K562 (cell line): ENCODE measurements around the gene MYCL. TPM values are rescaled to one million over a fixed set of nuclear protein-coding genes. Genes with fewer than 3 reads are reported as not detected.

ENCODE experiments used
- ATAC-seq: fragments of 200-7000 bp; cut with Tn5 transposase; 3 replicates; pipeline ENCODE4 v1.9.1; 2020; ENCODE audit warnings: moderate library complexity
- BruUV-seq: library from RNA; stranded (reverse); fragments of 400-500 nt; replicated peaks from 2 replicates; lab custom pipeline; 2021; lab: Mats Ljungman, UMichigan
- CTCF ChIA-PET: fragments of 300-600 bp; formaldehyde crosslinking; extraction: SDS; loops from one replicate; lab custom pipeline; 2021; ENCODE audit warnings: low intra/inter-chr PET ratio; lab: Yijun Ruan, JAX
- POLR2A ChIA-PET: fragments of 300-600, 350-650 bp; sonication (Branson Sonifier 250); formaldehyde crosslinking; extraction: SDS; loops from one replicate; lab custom pipeline; 2021; ENCODE audit warnings: antibody characterized with exemption, inconsistent platforms; lab: Yijun Ruan, JAX
- DNase-seq, 4 experiments: peaks; one replicate each; pipeline versions ENCODE4 v3.0.0 to v3.0.0-alpha.2; 2011 to 2018; ENCODE audit warnings: low spot score in 3 of 4, mixed read lengths in 3 of 4; ENCODE audit errors: extremely low read depth in 1 of 4
- FAIRE-seq: peaks from 2 replicates; lab custom pipeline; 2011; peaks lifted over from hg19 to GRCh38; lab: Jason Lieb, UNC
- H2AFZ ChIP-seq: 2 replicates; pipeline ENCODE4 v1.6.0; 2011; ENCODE audit warnings: low read depth, low read length, control low read depth, inconsistent platforms
- H3K27ac ChIP-seq: fragments of 200-600 bp; 3 replicates; pipeline ENCODE4 v1.8.0; 2011; ENCODE audit warnings: low read depth, mild to moderate bottlenecking, control low read depth, inconsistent platforms, low read length, moderate library complexity, mixed read lengths; ENCODE audit errors: extremely low read depth
- H3K27me3 ChIP-seq, 2 experiments: fragments of 300-600 bp in 1 of 2; 2 replicates in 1 of 2; 3 replicates in 1 of 2; pipeline versions ENCODE4 v1.6.0 to v1.8.0; 2011; ENCODE audit warnings: inconsistent platforms in 2 of 2, low read length in 2 of 2, mild to moderate bottlenecking in 1 of 2, mixed read lengths in 1 of 2, moderate library complexity in 1 of 2; ENCODE audit not compliant: control insufficient read depth in 2 of 2, insufficient read depth in 2 of 2
- H3K36me3 ChIP-seq: fragments of 300-600 bp; 3 replicates; pipeline ENCODE4 v1.8.0; 2011; ENCODE audit warnings: mild to moderate bottlenecking, low read length, inconsistent platforms; ENCODE audit not compliant: control insufficient read depth, insufficient read depth
- H3K4me1 ChIP-seq, 2 experiments: fragments of 200-600 bp in 1 of 2; replicated peaks in 1 of 2; 2 replicates in 1 of 2; 3 replicates in 1 of 2; pipeline versions ENCODE4 v1.5.1 to v1.8.0; 2011; ENCODE audit warnings: inconsistent platforms in 2 of 2, low read length in 2 of 2, mild to moderate bottlenecking in 1 of 2, mixed read lengths in 1 of 2, moderate library complexity in 1 of 2; ENCODE audit not compliant: control insufficient read depth in 2 of 2, insufficient read depth in 2 of 2
- H3K4me2 ChIP-seq: 2 replicates; pipeline ENCODE4 v1.6.1; 2011; ENCODE audit warnings: low read length, control low read depth, inconsistent platforms, mixed read lengths; ENCODE audit not compliant: insufficient read depth
- H3K4me3 ChIP-seq: fragments of 200-600 bp; sonication (generic), shearing (Covaris generic); 2 replicates; pipeline ENCODE4 v1.5.1; 2016; ENCODE audit warnings: control low read depth, inconsistent platforms
- H3K79me2 ChIP-seq: fragments of 200-600 bp; 3 replicates; pipeline ENCODE4 v1.8.0; 2011; ENCODE audit warnings: low read length, inconsistent platforms; ENCODE audit not compliant: control insufficient read depth, insufficient read depth
- H3K9ac ChIP-seq, 2 experiments: 2 replicates each; pipeline versions ENCODE4 v1.6.0 to v1.6.1; 2011; ENCODE audit warnings: low read depth in 2 of 2, low read length in 2 of 2, control low read depth in 1 of 2, inconsistent platforms in 1 of 2, mild to moderate bottlenecking in 1 of 2, mixed read lengths in 1 of 2; ENCODE audit not compliant: insufficient read depth in 1 of 2
- H3K9me1 ChIP-seq: one replicate; pipeline ENCODE4 v1.6.0; 2011; ENCODE audit warnings: inconsistent platforms, mild to moderate bottlenecking, low read length, moderate library complexity; ENCODE audit not compliant: control insufficient read depth, insufficient read depth
- H3K9me3 ChIP-seq: replicated peaks from 2 replicates; pipeline ENCODE4 v1.5.1; 2011; ENCODE audit warnings: low read depth, low read length, inconsistent platforms; ENCODE audit not compliant: control insufficient read depth, insufficient read depth
- H4K20me1 ChIP-seq: replicated peaks from 2 replicates; pipeline ENCODE4 v1.6.1; 2011; ENCODE audit warnings: low read length, inconsistent platforms, mixed read lengths; ENCODE audit not compliant: control insufficient read depth, insufficient read depth
- ELF1 ChIP-seq: fragments of 200-800 bp; sonication (Bioruptor generic); IDR thresholded peaks from 2 replicates; pipeline ENCODE4 v1.6.1; 2016; ENCODE audit warnings: missing genetic modification characterization, missing compliant biosample characterization
- FIP1L1 ChIP-seq: fragments of 200-400 bp; formaldehyde crosslinking; IDR thresholded peaks from 2 replicates; pipeline ENCODE4 v1.6.1; 2018; ENCODE audit warnings: mild to moderate bottlenecking, low read depth, low read length; ENCODE audit not compliant: poor library complexity, severe bottlenecking
- NFRKB ChIP-seq: fragments of 450-650 bp; IDR thresholded peaks from 2 replicates; pipeline ENCODE4 v1.6.1; 2016; ENCODE audit warnings: low read depth
- NR2C1 ChIP-seq, 2 experiments: fragments of 450-650 bp; IDR thresholded peaks; 2 replicates each; pipeline ENCODE4 v1.6.1; 2017; ENCODE audit warnings: mild to moderate bottlenecking in 2 of 2, antibody characterized with exemption in 1 of 2, inconsistent platforms in 1 of 2, missing compliant biosample characterization in 1 of 2, missing genetic modification characterization in 1 of 2
- TEAD1 ChIP-seq, 2 experiments: fragments of 450-650 bp in 1 of 2; sonication (generic) in 1 of 2; formaldehyde crosslinking; IDR thresholded peaks; 2 replicates each; pipeline versions ENCODE4 v1.4.0 to v1.8.0; 2020 to 2022; ENCODE audit warnings: mild to moderate bottlenecking in 2 of 2, missing genetic modification reagents in 1 of 2
- TOE1 ChIP-seq, 2 experiments: fragments of 450-650 bp in 1 of 2; sonication (generic) in 1 of 2; formaldehyde crosslinking in 1 of 2; IDR thresholded peaks; 2 replicates each; pipeline versions ENCODE4 v1.7.1 to v1.8.0; 2016 to 2022; ENCODE audit warnings: borderline replicate concordance in 2 of 2, mild to moderate bottlenecking in 2 of 2, antibody characterized with exemption in 1 of 2, inconsistent platforms in 1 of 2, low read depth in 1 of 2, missing genetic modification reagents in 1 of 2, moderate library complexity in 1 of 2
- XRCC5 ChIP-seq: fragments of 200-400 bp; formaldehyde crosslinking; IDR thresholded peaks from 2 replicates; pipeline ENCODE4 v1.6.1; 2017; ENCODE audit warnings: low read depth, mild to moderate bottlenecking, low read length
- ZNF766 ChIP-seq: fragments of 200-800 bp; sonication (Bioruptor generic); conservative IDR thresholded peaks from 2 replicates; pipeline ENCODE4 v1.6.1; 2016; ENCODE audit warnings: missing genetic modification characterization, missing compliant biosample characterization
- WGBS: fragments of 100-300 bp; shearing (Covaris generic); methylation state at CpG from one replicate; pipeline ENCODE4 v1.1.6; 2016; ENCODE audit warnings: low coverage, mixed read lengths; ENCODE audit not compliant: insufficient coverage; ENCODE audit errors: missing lambda C conversion rate; 5-methylcytosine and 5-hydroxymethylcytosine counted together
- in situ Hi-C: fragments of 300-500 bp; cut with MboI; formaldehyde crosslinking; loops from 4 replicates; pipeline ENCODE4 v1.15.0; 2018; ENCODE audit warnings: inconsistent platforms, mixed read lengths
- intact Hi-C: fragments of 100-400 bp; cut with micrococcal nuclease; formaldehyde crosslinking; loops from 2 replicates; pipeline ENCODE4 v1.14.2; 2022
- polyA plus RNA-seq, 8 experiments: library from polyadenylated mRNA; depleted of rRNA in 4 of 8; stranded (reverse) in 5 of 8; unstranded in 3 of 8; fragments of >200 nt; fragmentation: Nextera tagmentation in 2 of 8; fragmentation: Illumina TruSeq in 1 of 8; extraction: Ambion mirVana in 2 of 8; extraction: Trizol in 1 of 8; gene quantifications; 2 replicates each; pipeline versions ENCODE4 v1.2.1 to v1.2.3, GENCODE V29; 2011 to 2014; ENCODE audit warnings: inconsistent platforms in 1 of 8, missing spikeins in 1 of 8
- total RNA-seq, 7 experiments: library from RNA; depleted of rRNA in 6 of 7; stranded (reverse); fragments of >200 nt in 6 of 7; fragmentation: Illumina TruSeq in 2 of 7; extraction: Trizol in 2 of 7; gene quantifications; 2 replicates each; pipeline versions ENCODE4 v1.2.1 to v1.2.3, GENCODE V29; 2011 to 2021; ENCODE audit warnings: low replicate concordance in 1 of 7
- TF ChIP-seq, protein P1 (sequence below): sonication (generic); formaldehyde crosslinking; IDR thresholded peaks from 2 replicates; pipeline ENCODE4 v1.8.0; 2022; ENCODE audit warnings: mild to moderate bottlenecking, missing genetic modification reagents
- TF ChIP-seq, protein P2 (sequence below): fragments of 200-400 bp; formaldehyde crosslinking; IDR thresholded peaks from 2 replicates; pipeline ENCODE4 v1.6.1; 2017; ENCODE audit warnings: mild to moderate bottlenecking, low read depth, low read length, moderate library complexity
- TF ChIP-seq, protein P3 (sequence below): sonication (generic); formaldehyde crosslinking; IDR thresholded peaks from 2 replicates; pipeline ENCODE4 v1.8.1; 2023; ENCODE audit warnings: mild to moderate bottlenecking, missing genetic modification reagents
- TF ChIP-seq, protein P4 (sequence below): fragments of 250-450 bp; sonication (Bioruptor Pico); IDR thresholded peaks from 2 replicates; pipeline ENCODE4 v1.4.0; 2020; ENCODE audit warnings: mild to moderate bottlenecking

Gene MYCL
- total and polyA plus RNA-seq, 9 of the 15 experiments (the other 6 are each of a cell fraction or from before 2014, with no cell fraction given): 3.5 to 22.0 (median 12.8) TPM

DNA sequence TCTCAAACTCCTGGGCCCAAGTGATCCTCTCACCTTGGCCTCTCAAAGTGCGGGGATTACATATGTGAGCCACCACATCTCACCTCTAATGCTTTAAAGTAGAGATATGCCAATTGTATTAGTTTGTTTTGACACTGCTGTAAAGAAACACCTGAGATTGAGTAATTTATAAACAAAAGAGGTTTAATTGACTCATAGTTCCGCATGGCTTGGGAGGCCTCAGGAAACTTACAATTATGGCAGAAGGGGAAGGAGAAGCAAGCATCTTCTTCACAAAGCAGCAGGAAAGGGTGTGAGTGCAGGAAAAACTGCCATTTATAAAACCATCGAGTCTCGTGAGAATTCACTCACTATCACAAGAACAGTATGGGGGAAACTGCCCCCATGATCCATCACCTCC is 3.5 kb upstream of the MYCL start (continued):
- TF ChIP-seq, protein P1, sequence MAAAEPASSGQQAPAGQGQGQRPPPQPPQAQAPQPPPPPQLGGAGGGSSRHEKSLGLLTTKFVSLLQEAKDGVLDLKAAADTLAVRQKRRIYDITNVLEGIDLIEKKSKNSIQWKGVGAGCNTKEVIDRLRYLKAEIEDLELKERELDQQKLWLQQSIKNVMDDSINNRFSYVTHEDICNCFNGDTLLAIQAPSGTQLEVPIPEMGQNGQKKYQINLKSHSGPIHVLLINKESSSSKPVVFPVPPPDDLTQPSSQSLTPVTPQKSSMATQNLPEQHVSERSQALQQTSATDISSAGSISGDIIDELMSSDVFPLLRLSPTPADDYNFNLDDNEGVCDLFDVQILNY (CRISPR knock-in tag): no peak
- TF ChIP-seq, protein P2, sequence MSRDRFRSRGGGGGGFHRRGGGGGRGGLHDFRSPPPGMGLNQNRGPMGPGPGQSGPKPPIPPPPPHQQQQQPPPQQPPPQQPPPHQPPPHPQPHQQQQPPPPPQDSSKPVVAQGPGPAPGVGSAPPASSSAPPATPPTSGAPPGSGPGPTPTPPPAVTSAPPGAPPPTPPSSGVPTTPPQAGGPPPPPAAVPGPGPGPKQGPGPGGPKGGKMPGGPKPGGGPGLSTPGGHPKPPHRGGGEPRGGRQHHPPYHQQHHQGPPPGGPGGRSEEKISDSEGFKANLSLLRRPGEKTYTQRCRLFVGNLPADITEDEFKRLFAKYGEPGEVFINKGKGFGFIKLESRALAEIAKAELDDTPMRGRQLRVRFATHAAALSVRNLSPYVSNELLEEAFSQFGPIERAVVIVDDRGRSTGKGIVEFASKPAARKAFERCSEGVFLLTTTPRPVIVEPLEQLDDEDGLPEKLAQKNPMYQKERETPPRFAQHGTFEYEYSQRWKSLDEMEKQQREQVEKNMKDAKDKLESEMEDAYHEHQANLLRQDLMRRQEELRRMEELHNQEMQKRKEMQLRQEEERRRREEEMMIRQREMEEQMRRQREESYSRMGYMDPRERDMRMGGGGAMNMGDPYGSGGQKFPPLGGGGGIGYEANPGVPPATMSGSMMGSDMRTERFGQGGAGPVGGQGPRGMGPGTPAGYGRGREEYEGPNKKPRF: no peak
- TF ChIP-seq ZNF766 (CRISPR knock-in tag): no peak

DNA sequence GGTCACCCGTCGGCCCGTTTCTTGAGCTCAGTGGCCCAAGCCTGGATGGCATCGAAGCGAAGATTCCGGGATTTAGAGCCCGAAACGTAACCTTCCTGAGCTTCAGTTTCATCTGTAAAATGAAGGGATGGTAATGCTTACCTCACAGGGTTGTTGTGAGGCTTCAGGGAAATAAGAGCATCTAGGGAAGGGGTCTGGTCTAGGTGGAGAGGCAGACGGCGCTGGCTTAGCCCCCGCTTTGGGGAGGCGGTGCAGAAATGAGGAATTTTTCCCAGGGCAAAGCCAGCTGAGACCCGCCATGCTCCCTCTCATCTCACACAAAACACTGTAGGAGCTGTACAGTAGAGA is 717 bp upstream of the MYCL start:
- BruUV-seq: no TSS peak
- intact Hi-C loops: loop anchor here (1.0 kb wide), 1 partner anchor 86 kb away; no protein-coding TSS in a partner anchor
- POLR2A ChIA-PET: interaction anchor here (0.7 to 3.0 kb wide), 15 partner anchors 8 to 252 kb away, joined by 3 to 21 read pairs (median 5); no protein-coding TSS in a partner anchor
- Histone ChIP-seq H3K27ac (no peak overlapping the region), H3K79me2 (peaks cover 23% of the 10 kb centered on the region), H3K4me1 (peaks cover 30 to 33% of the 10 kb centered on the region in 2 experiments; a peak in 4 of 5 replicates), H3K4me2 (peak overlapping the region; percentile 86), H2AFZ (peak overlapping the region; percentile 84), H3K9me1 (peaks cover 4% of the 10 kb centered on the region), H3K36me3 (no peaks in the 10 kb centered on the region; the same call in 2 of the 3 replicates), H3K9me3 (0 out of 2 replicates have a peak, but pooled peaks cover 2% of the 10 kb centered on the region), H3K4me3 (peak overlapping the region; percentile 80), H4K20me1 (no peaks in the 10 kb centered on the region), H3K27me3 (peaks cover 3 to 14% of the 10 kb centered on the region in 2 experiments), H3K9ac (peak overlapping the region; percentile 54 to 97; a peak in 3 of 4 replicates)
- no peak for FAIRE-seq
- in situ Hi-C loops: no loop called here
- no peak for DNase-seq
- no peak for ATAC-seq
- WGBS: 3% methylated on average over 13 of the region's 13 CpGs
- CTCF ChIA-PET: interaction anchor here (0.7 to 2.9 kb wide), 4 partner anchors 71 to 296 kb away, joined by 3 to 43 read pairs (median 4); no protein-coding TSS in a partner anchor
- TF ChIP-seq NFRKB (no peak), TEAD1 (CRISPR knock-in tag; IDR thresholded peaks at IDR 0.05) (peak; percentile 4 to 9; a peak in 1 of 4 replicates), FIP1L1 (peak; percentile 1), XRCC5 (0 out of 2 replicates have a peak, but pooled peaks have one; percentile 1), ELF1 (tag) (0 out of 2 replicates have a peak, but pooled peaks have one; percentile 1), TOE1 (IDR thresholded peaks at IDR 0.05; ENCODE audit: borderline replicate concordance) (0 out of 2 replicates have a peak, but pooled peaks have one; percentile 7), TOE1 (CRISPR knock-in tag; IDR thresholded peaks at IDR 0.05; ENCODE audit: borderline replicate concordance, low read depth) (no peak), NR2C1 (IDR thresholded peaks at IDR 0.05) (no peak), NR2C1 (tag; IDR thresholded peaks at IDR 0.05) (no peak)
- TF ChIP-seq, protein P3, sequence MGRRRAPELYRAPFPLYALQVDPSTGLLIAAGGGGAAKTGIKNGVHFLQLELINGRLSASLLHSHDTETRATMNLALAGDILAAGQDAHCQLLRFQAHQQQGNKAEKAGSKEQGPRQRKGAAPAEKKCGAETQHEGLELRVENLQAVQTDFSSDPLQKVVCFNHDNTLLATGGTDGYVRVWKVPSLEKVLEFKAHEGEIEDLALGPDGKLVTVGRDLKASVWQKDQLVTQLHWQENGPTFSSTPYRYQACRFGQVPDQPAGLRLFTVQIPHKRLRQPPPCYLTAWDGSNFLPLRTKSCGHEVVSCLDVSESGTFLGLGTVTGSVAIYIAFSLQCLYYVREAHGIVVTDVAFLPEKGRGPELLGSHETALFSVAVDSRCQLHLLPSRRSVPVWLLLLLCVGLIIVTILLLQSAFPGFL: 0 out of 2 replicates have a peak, but pooled peaks have one; percentile 79
- TF ChIP-seq, protein P4, sequence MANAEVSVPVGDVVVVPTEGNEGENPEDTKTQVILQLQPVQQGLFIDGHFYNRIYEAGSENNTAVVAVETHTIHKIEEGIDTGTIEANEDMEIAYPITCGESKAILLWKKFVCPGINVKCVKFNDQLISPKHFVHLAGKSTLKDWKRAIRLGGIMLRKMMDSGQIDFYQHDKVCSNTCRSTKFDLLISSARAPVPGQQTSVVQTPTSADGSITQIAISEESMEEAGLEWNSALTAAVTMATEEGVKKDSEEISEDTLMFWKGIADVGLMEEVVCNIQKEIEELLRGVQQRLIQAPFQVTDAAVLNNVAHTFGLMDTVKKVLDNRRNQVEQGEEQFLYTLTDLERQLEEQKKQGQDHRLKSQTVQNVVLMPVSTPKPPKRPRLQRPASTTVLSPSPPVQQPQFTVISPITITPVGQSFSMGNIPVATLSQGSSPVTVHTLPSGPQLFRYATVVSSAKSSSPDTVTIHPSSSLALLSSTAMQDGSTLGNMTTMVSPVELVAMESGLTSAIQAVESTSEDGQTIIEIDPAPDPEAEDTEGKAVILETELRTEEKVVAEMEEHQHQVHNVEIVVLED (CRISPR knock-in tag): 0 out of 2 replicates have a peak, but pooled peaks have one; percentile 17
